Retinal pigment epithelial cell (primary cell): ENCODE results near the gene RAMP3.

Experiments
- DNase-seq: peaks from one replicate; pipeline ENCODE4 v3.0.0-alpha.2; 2010; ENCODE audit warnings: low read depth
- H3K4me3 ChIP-seq: 2 replicates; pipeline ENCODE4 v1.5.1; 2011; ENCODE audit warnings: mild to moderate bottlenecking, low read length, control low read depth, moderate library complexity
- CTCF ChIP-seq: conservative IDR thresholded peaks from 2 replicates; pipeline ENCODE4 v1.5.1; 2011; ENCODE audit warnings: low read depth, low read length, control low read depth, inconsistent platforms

RAMP3 gene

DNA sequence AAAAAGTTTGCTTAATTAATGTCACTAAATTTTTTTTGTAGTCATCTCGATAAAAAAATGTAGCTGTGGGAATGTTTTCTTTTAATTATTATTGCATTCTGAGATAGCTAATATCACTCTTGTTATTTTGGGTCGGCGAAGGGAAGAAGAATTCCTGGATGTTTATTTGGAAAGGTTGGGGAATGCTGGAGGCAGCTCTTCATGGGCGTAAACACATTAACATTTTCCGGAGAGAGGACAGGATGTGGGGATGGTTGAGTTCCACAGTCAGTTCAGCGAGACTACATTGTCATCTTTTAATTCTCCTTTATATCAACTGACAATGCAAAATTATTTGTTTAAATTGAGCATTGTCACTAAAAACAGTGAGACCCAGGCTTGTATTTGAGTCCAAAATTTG, 72.5 kb downstream of the RAMP3 start:
- no peak for DNase-seq
- H3K4me3 ChIP-seq: no peak overlapping the region
- no peak for TF ChIP-seq CTCF

GRCh38 chr7:45230611-45231165, 73.1 kb downstream of the RAMP3 start:
- no peak for TF ChIP-seq CTCF
- DNase-seq: no peak
- H3K4me3 ChIP-seq: no peak overlapping the region

- no peak overlapping the region for H3K4me3 ChIP-seq
- no peak for DNase-seq
- no peak for TF ChIP-seq CTCF
These were observed 75.7 kb downstream of the RAMP3 start for GRCh38 chr7:45233249-45233775.
